OCI-LY1 (cell line): ENCODE data around the gene PHLPP1.

Experiments
- EZH2 ChIP-seq: fragments of 200-600 bp; sonication (generic), shearing (Covaris generic); IDR thresholded peaks from 2 replicates; pipeline ENCODE4 v1.8.0; 2017; ENCODE audit warnings: borderline replicate concordance, mixed run types, mild to moderate bottlenecking, antibody characterized with exemption, low read length, moderate library complexity, mixed read lengths
- TF ChIP-seq, protein P1 (sequence below): fragments of 200-600 bp; sonication (generic), shearing (Covaris generic); IDR thresholded peaks from 2 replicates; pipeline ENCODE4 v1.5.1; 2017; ENCODE audit warnings: mild to moderate bottlenecking, antibody characterized with exemption, low read length, moderate library complexity, mixed read lengths

DNA sequence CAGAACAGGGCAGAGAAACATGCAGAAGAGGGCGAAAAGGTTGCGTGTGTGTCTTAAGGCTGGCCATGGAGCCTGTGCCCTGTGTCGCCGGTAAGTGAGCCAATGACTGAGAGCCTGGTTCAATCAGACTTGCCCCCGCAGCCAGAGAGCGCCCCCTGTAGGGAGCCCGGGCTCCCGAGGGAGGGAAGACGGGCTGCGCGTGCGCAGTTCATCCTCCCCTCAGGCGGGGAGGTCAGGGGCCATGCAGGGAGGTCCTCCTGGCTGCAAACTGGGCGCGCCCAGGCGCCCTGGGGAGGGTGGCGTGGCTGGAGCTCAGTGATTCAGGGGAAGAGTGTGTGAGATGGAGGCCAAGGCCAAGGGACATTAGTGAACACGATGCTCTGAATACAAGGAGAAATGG, 276.6 kb downstream of the PHLPP1 start:
- TF ChIP-seq, protein P1, sequence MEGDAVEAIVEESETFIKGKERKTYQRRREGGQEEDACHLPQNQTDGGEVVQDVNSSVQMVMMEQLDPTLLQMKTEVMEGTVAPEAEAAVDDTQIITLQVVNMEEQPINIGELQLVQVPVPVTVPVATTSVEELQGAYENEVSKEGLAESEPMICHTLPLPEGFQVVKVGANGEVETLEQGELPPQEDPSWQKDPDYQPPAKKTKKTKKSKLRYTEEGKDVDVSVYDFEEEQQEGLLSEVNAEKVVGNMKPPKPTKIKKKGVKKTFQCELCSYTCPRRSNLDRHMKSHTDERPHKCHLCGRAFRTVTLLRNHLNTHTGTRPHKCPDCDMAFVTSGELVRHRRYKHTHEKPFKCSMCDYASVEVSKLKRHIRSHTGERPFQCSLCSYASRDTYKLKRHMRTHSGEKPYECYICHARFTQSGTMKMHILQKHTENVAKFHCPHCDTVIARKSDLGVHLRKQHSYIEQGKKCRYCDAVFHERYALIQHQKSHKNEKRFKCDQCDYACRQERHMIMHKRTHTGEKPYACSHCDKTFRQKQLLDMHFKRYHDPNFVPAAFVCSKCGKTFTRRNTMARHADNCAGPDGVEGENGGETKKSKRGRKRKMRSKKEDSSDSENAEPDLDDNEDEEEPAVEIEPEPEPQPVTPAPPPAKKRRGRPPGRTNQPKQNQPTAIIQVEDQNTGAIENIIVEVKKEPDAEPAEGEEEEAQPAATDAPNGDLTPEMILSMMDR: peak; percentile 32; the same call in 1 of the 2 replicates
- TF ChIP-seq EZH2: no peak
